ENCODE results near the gene GSTM3. TPM values are rescaled to one million over a fixed set of nuclear protein-coding genes. Genes with fewer than 3 reads are reported as not detected.

Gene GSTM3
- total and polyA plus RNA-seq, 9 of the 15 experiments (the other 6 are each of a cell fraction or from before 2014, with no cell fraction given): 3.9 to 24.5 (median 9.4) TPM

DNA sequence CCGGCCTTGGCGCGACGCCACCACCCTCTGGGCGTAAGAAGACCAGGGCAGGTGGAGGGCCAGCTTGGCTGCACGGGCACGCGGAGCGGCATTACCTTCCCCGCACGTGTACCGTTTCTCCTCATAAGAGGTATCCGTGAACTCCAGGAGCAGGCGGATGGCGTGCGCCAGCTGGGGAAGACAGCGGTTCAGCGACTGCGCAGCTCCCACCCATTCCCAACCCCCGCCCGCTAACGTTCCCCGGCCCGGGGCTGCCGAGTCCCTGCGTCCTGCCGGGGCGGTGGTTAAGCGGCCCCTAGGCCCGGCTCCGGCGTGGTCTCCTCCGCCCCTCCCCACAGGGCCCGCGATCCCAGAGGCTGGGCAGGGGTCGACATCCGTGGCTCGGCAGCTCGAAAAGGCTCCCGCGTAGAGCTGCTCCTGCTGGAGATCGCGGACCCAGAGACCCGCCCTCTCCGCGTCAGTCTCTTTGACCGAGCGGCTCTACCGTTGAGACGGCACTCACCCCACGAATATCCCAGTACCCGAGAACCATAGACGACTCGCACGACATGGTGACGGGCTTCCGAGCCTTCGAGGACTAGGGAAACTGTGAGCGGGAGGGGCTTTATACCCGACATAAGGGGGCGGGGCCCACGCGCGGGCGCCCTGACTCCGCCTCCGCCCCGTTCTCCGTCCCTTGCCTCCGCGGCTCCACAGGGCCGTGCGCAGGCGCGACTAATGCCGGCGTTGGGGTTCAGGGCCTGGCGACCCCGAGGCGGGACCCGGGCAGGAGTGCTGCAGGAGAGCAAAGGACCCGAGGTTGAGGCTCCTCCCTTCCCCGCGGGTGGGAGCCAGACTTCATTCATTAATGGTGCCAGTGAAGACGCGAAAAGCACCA is 862 bp downstream of the GSTM3 start:
- in situ Hi-C loops (cut with MboI): no loop called here
- H4K20me1 ChIP-seq (replicated peaks; ENCODE audit: control insufficient read depth, insufficient read depth, low read length): no peaks in the 10 kb centered on the region
- no peaks in the 10 kb centered on the region for H3K36me3 ChIP-seq (ENCODE audit: control insufficient read depth, insufficient read depth, low read length)
- DNase-seq (ENCODE audit: extremely low read depth in 1 of 4, low spot score in 3 of 4) (peak; percentile 58 to 78 (median 76)), ATAC-seq (peak; percentile 95), FAIRE-seq (no peak)
- peak overlapping the region; percentile 45 for H3K4me2 ChIP-seq (ENCODE audit: insufficient read depth, low read length)
- peaks cover 7 to 8% of the 10 kb centered on the region in 2 experiments; a peak in 3 of 5 replicates for H3K27me3 ChIP-seq (ENCODE audit: control insufficient read depth in 2 of 2, insufficient read depth in 2 of 2, low read length in 2 of 2)
- POLR2A ChIA-PET: interaction anchor here (0.7 kb wide), 1 partner anchor 69 kb away, joined by 3 read pairs; no protein-coding TSS in a partner anchor
- peaks cover 0 to 12% of the 10 kb centered on the region in 2 experiments; a peak in 2 of 5 replicates for H3K4me1 ChIP-seq (replicated peaks in 1 of 2; ENCODE audit: control insufficient read depth in 2 of 2, insufficient read depth in 2 of 2, low read length in 2 of 2)
- intact Hi-C loops (cut with micrococcal nuclease): no loop called here
- H3K4me3 ChIP-seq: peak overlapping the region; percentile 34
- no peak overlapping the region; the same call in 2 of the 3 replicates for H3K27ac ChIP-seq (ENCODE audit: extremely low read depth, low read depth, low read length)
- H3K9me1 ChIP-seq (ENCODE audit: control insufficient read depth, insufficient read depth, low read length): no peaks in the 10 kb centered on the region
- no TSS peak for BruUV-seq (replicated peaks)
- H3K9me3 ChIP-seq (replicated peaks; ENCODE audit: control insufficient read depth, insufficient read depth, low read depth, low read length): no peaks in the 10 kb centered on the region
- CTCF ChIA-PET (ENCODE audit: low intra/inter-chr PET ratio): no interaction called here
- H3K79me2 ChIP-seq (ENCODE audit: control insufficient read depth, insufficient read depth, low read length): no peaks in the 10 kb centered on the region
- H2AFZ ChIP-seq (ENCODE audit: low read depth, low read length): peak overlapping the region; percentile 87
- WGBS (ENCODE audit: insufficient coverage, low coverage, missing lambda C conversion rate): 52% methylated on average over 76 of the region's 86 CpGs
- peak overlapping the region; percentile 30 to 50; a peak in 3 of 4 replicates for H3K9ac ChIP-seq (ENCODE audit: insufficient read depth in 1 of 2, low read depth in 2 of 2, low read length in 2 of 2)
- TF ChIP-seq, protein P1, sequence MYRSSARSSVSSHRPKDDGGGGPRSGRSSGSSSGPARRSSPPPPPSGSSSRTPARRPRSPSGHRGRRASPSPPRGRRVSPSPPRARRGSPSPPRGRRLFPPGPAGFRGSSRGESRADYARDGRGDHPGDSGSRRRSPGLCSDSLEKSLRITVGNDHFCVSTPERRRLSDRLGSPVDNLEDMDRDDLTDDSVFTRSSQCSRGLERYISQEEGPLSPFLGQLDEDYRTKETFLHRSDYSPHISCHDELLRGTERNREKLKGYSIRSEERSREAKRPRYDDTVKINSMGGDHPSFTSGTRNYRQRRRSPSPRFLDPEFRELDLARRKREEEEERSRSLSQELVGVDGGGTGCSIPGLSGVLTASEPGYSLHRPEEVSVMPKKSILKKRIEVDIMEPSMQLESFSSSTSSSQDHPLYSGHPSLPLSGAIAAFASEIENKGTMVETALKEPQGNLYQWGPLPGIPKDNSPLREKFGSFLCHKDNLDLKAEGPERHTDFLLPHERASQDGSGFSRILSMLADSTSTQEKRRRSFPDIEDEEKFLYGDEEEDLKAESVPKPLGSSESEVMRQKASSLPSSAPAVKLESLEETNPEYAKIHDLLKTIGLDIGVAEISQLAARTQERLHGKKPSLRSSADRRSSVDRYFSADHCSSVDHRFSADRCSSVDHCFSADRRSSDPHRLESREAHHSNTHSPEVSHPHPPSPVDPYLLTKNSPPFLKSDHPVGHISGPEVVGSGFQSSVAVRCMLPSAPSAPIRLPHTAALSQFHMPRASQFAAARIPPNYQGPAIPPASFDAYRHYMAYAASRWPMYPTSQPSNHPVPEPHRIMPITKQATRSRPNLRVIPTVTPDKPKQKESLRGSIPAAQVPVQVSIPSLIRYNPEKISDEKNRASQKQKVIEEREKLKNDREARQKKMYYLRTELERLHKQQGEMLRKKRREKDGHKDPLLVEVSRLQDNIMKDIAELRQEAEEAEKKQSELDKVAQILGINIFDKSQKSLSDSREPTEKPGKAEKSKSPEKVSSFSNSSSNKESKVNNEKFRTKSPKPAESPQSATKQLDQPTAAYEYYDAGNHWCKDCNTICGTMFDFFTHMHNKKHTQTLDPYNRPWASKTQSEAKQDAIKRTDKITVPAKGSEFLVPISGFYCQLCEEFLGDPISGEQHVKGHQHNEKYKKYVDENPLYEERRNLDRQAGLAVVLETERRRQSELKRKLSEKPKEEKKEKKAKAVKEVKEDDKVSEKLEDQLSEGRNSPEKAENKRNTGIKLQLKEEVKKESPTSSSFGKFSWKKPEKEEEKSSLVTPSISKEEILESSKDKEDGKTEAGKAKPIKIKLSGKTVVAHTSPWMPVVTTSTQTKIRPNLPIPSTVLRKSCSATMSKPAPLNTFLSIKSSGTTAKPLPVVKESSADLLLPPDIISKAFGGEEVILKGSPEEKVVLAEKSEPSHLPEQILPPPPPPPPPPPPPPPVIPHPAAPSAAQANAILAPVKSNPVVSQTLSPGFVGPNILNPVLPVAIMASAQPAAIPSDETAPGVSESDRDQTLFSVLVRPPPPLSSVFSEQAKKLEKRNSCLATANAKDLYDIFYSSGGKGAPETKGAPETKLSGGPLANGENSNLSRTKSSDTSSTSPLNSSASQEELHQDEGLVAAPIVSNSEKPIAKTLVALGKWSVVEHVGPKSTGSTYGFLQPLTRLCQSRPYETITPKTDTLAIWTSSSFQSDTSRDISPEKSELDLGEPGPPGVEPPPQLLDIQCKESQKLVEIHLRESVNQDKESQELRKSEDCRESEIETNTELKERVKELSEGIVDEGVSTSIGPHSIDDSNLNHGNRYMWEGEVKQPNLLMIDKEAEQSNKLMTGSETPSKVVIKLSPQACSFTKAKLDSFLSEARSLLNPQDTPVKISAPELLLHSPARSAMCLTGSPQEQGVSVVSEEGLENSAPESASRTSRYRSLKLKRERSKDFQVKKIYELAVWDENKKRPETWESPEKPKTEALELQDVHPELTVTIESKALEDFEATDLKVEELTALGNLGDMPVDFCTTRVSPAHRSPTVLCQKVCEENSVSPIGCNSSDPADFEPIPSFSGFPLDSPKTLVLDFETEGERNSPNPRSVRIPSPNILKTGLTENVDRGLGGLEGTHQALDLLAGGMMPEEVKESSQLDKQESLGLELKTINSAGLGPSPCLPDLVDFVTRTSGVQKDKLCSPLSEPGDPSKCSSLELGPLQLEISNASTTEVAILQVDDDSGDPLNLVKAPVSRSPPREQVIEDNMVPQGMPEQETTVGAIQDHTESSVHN (IDR thresholded peaks at IDR 0.05; ENCODE audit: borderline replicate concordance in 1 of 2, low read depth in 1 of 2): no peak
- TF ChIP-seq POLR2A (conservative IDR thresholded peaks at IDR 0.05) (0 out of 2 replicates have a peak, but pooled peaks have one; percentile 31), MTA3 (IDR thresholded peaks at IDR 0.05; ENCODE audit: borderline replicate concordance) (peak; percentile 94), ZFX (CRISPR knock-in tag; IDR thresholded peaks at IDR 0.05) (peak; percentile 53; the same call in 1 of the 2 replicates), NCOA1 (IDR thresholded peaks at IDR 0.05; ENCODE audit: low read depth) (no peak), L3MBTL2 (IDR thresholded peaks at IDR 0.05) (peak; percentile 97), TBP (optimal IDR thresholded peaks at IDR 0.05; ENCODE audit: low read depth, low read length) (peak; percentile 94)
- TF ChIP-seq, protein P2, sequence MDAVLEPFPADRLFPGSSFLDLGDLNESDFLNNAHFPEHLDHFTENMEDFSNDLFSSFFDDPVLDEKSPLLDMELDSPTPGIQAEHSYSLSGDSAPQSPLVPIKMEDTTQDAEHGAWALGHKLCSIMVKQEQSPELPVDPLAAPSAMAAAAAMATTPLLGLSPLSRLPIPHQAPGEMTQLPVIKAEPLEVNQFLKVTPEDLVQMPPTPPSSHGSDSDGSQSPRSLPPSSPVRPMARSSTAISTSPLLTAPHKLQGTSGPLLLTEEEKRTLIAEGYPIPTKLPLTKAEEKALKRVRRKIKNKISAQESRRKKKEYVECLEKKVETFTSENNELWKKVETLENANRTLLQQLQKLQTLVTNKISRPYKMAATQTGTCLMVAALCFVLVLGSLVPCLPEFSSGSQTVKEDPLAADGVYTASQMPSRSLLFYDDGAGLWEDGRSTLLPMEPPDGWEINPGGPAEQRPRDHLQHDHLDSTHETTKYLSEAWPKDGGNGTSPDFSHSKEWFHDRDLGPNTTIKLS (IDR thresholded peaks at IDR 0.05; ENCODE audit: borderline replicate concordance, low read depth): no peak
- TF ChIP-seq, protein P3, sequence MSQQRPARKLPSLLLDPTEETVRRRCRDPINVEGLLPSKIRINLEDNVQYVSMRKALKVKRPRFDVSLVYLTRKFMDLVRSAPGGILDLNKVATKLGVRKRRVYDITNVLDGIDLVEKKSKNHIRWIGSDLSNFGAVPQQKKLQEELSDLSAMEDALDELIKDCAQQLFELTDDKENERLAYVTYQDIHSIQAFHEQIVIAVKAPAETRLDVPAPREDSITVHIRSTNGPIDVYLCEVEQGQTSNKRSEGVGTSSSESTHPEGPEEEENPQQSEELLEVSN (IDR thresholded peaks at IDR 0.05; ENCODE audit: borderline replicate concordance in 1 of 2, extremely low read depth in 1 of 2, insufficient read depth in 1 of 2, insufficient read length in 1 of 2, low read depth in 1 of 2, low read length in 1 of 2, poor library complexity in 1 of 2, severe bottlenecking in 1 of 2): peak; percentile 59 to 70
